Loucy (cell line): ENCODE results near the gene EGFLAM.

Experiments used
- CTCF ChIP-seq: fragments of 200-600 bp; sonication (generic); conservative IDR thresholded peaks from 2 replicates; pipeline ENCODE4 v1.5.1; 2014; ENCODE audit warnings: mild to moderate bottlenecking, antibody characterized with exemption, low read length
- EZH2phosphoT487 ChIP-seq: fragments of 200-600 bp; IDR thresholded peaks from 2 replicates; pipeline ENCODE4 v1.6.1; 2018; ENCODE audit warnings: antibody characterized with exemption, mild to moderate bottlenecking, moderate library complexity, borderline replicate concordance

DNA sequence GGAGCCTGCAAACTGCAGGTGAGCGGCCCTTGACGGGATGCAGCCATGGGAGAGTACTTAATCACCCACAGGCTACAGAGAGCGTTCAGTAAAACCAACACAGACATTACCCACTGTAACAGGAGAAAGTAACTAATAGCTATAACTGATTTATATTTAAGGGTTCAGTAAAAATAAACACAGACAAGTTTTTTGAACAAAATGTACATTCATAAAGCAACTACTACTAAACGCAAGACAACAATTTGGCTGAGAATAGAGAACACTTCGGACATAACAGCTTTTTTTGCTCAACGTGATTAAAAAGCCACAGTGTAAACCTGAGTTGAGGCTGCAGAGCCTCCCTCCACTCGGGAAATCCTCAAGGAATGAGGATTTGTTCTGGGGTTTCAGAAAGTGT is 236.4 kb downstream of the EGFLAM start:
- no peak for TF ChIP-seq CTCF
- no peak for TF ChIP-seq EZH2phosphoT487
